Muscle layer of colon (tissue), 2 donors: ENCODE data around the gene PON3.

Experiments
- H3K27ac ChIP-seq: one replicate; pipeline ENCODE4 v1.7.0; 2013; ENCODE audit warnings: low read depth, mild to moderate bottlenecking, low read length, moderate library complexity
- H3K27me3 ChIP-seq, 2 donors: one replicate each; pipeline ENCODE4 v1.7.0; 2013; ENCODE audit warnings: low read length in 2 of 2, mild to moderate bottlenecking in 2 of 2; ENCODE audit not compliant: insufficient read depth in 2 of 2, control insufficient read depth in 1 of 2
- H3K36me3 ChIP-seq: one replicate; pipeline ENCODE4 v1.7.0; 2013; ENCODE audit warnings: mild to moderate bottlenecking, low read length; ENCODE audit not compliant: insufficient read depth
- H3K4me1 ChIP-seq: one replicate; pipeline ENCODE4 v1.7.0; 2013; ENCODE audit warnings: mild to moderate bottlenecking, low read length; ENCODE audit not compliant: insufficient read depth
- H3K4me3 ChIP-seq, 2 donors: one replicate each; pipeline ENCODE4 v1.7.0; 2013; ENCODE audit warnings: low read length in 2 of 2, low read depth in 1 of 2, mild to moderate bottlenecking in 1 of 2, moderate library complexity in 1 of 2
- H3K9ac ChIP-seq: one replicate; pipeline ENCODE4 v1.7.0; 2013; ENCODE audit warnings: low read length
- H3K9me3 ChIP-seq: one replicate; pipeline ENCODE4 v1.7.0; 2013; ENCODE audit warnings: mild to moderate bottlenecking, low read length
- donor health status: abdominal sarcoma.
- donor health status: Adenocarcinoma of cecum.

PON3 gene

DNA sequence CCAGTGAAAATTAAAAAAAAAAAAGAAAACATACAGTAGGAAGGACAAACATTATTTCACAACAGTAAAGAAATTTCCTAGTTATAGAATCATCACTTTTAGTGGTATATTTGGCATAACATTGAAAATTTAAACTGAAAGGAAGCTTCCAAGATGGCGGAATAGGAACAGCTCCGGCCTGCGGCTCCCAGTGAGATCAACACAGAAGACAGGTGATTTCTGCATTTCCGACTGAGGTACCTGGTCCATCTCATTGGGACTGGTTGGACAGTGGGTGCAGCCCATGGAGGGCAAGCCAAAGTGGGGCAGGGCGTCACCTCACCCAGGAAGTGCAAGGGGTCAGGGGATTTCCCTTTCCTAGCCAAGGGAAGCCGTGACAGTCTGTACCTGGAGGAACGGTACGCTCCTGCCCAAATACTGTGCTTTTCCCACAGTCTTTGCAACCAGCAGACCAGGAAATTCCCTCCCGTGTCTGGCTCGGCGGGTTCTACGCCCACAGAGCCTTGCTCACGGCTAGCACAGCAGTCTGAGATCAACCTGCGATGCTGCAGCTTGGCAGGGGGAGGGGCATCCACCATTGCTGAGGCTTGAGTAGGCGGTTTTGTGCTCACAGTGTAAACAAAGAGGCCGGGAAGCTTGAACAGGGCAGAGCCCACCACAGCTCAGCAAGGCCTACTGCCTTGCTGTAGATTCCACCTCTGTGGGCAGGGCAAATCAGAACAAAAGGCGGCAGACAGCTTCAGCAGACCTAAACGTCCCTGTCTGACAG, 19.4 kb downstream of the PON3 start:
- H3K27me3 ChIP-seq = no peaks in the 10 kb centered on the region

DNA sequence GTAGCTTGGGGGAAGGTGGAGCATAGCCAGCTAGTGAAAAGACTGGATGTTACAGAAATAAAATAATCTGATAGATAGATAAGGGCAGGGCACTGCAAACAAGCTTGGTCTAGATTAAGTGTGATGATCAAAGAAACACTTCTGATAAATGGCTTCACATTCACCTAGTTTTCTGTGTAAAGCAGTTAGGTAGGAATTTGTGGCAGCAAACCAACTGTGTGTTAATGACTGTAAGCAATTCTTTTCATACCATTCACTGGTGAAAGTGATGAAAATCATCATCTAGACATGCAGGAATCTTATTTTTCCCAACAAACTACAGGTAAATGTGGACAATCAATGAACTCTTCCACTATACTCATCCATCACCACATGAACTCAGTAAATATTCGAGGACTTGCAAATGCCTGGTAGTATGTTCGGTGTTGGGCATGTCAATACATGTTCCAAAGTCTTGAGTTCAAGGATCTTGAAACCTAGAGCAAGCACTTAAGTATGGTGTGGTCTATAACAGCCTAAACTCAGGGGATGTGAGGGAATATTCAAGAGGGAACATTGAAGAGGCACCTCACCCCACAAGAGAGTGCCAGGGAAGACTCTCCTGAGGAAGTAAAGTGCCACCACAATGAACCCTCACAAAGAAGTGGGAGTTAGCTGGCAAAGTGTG, 20.5 kb downstream of the PON3 start:
- H3K4me3 ChIP-seq = no peak overlapping the region
- H3K4me1 ChIP-seq = no peaks in the 10 kb centered on the region
- no peaks in the 10 kb centered on the region for H3K27me3 ChIP-seq
- no peaks in the 10 kb centered on the region for H3K9me3 ChIP-seq
- no peak overlapping the region for H3K9ac ChIP-seq
- no peak overlapping the region for H3K27ac ChIP-seq
- H3K36me3 ChIP-seq = no peaks in the 10 kb centered on the region

More for the DNA sequence above, 19.4 kb downstream of the PON3 start:
- no peaks in the 10 kb centered on the region for H3K9me3 ChIP-seq
- no peaks in the 10 kb centered on the region for H3K4me1 ChIP-seq
- H3K4me3 ChIP-seq = no peak overlapping the region
- no peaks in the 10 kb centered on the region for H3K36me3 ChIP-seq
- no peak overlapping the region for H3K9ac ChIP-seq
- no peak overlapping the region for H3K27ac ChIP-seq

DNA sequence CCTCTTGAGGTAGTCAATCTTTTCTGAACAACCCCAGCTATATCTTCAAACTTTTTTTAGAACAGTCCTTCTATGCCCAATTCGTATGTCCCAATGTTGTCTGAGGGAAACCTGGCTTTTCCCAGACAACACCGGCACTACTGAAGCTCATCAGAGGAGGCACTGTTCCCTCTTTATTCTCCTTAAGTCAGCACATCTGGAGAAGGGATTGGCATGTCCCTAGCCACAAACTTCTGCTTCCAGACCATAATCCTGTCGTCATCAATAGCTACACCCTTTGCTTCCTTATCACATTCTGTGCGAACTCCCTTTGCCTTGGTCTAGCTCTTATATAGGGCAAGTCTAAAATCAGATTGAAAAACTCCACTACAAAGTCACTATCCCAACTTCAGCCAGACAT, 22.9 kb downstream of the PON3 start:
- H3K9ac ChIP-seq = no peak overlapping the region
- H3K27me3 ChIP-seq = no peaks in the 10 kb centered on the region
- no peaks in the 10 kb centered on the region for H3K4me1 ChIP-seq
- H3K4me3 ChIP-seq = no peak overlapping the region
- H3K27ac ChIP-seq = no peak overlapping the region
- no peaks in the 10 kb centered on the region for H3K9me3 ChIP-seq
- no peaks in the 10 kb centered on the region for H3K36me3 ChIP-seq

DNA sequence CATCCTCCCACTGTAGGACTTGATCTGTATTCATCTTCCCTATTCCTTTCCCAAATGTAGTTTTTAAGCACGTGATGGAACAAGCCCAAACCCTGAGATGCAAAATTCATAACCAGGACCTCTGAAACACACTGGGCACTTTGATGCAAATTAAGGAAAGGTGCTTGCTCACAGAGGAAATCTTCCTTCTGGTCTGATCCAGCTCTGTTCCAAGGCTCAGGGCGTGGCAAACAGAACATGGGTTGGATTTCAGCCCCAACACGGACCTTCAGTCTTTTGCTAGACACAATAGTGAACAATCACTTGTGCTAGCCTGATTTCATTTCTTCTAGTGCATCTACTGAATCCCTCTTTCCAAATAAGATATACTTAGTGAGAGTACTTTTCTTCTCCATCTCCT, 27.9 kb downstream of the PON3 start:
- no peak overlapping the region for H3K4me3 ChIP-seq
- no peak overlapping the region for H3K27ac ChIP-seq
- no peaks in the 10 kb centered on the region for H3K4me1 ChIP-seq
- no peaks in the 10 kb centered on the region for H3K36me3 ChIP-seq
- H3K9me3 ChIP-seq = no peaks in the 10 kb centered on the region
- no peak overlapping the region for H3K9ac ChIP-seq
- no peaks in the 10 kb centered on the region for H3K27me3 ChIP-seq

DNA sequence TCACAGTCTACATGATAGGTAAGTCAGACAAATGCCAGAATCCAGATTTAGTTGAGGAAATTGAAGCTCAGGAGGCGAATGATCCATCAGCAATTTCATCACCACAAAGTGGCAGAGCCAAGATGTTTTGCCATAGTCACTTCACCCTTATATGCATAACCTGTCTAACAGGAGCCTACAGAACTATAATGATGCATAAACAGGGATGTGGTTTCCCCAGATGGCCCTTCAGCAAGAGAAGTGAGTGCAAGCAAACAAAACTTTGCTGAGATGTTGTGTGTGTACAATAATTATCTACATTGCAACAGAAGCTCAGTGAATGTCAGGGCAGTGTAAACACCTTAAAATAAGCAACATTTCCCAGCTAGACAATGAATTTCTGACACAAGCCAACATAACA, 28.6 kb downstream of the PON3 start:
- Histone ChIP-seq H3K4me3 (no peak overlapping the region), H3K9ac (no peak overlapping the region), H3K27me3 (no peaks in the 10 kb centered on the region), H3K27ac (no peak overlapping the region), H3K36me3 (no peaks in the 10 kb centered on the region), H3K4me1 (no peaks in the 10 kb centered on the region), H3K9me3 (no peaks in the 10 kb centered on the region)

DNA sequence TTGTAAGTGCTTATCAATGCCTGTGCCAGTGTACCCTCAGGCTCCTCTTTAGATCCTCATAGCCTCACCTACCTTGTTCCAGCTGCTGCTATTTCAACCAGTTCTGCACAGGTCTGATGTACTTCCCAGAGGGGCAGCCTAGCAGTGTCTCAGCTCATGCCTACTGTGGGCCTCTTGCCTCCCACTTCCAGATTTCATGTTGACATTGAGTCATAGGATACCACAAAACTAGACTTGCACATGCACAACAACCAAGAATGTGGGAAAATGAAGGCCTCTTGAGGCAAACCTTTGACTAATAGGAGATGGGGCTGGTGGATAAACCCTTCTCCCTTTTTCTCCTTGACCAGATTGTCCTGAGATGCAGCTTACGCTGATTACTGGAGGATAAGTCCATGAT, 31.0 kb downstream of the PON3 start:
- Histone ChIP-seq H3K9ac (no peak overlapping the region), H3K9me3 (no peaks in the 10 kb centered on the region), H3K36me3 (no peaks in the 10 kb centered on the region), H3K27ac (no peak overlapping the region), H3K27me3 (no peaks in the 10 kb centered on the region), H3K4me3 (no peak overlapping the region), H3K4me1 (no peaks in the 10 kb centered on the region)

DNA sequence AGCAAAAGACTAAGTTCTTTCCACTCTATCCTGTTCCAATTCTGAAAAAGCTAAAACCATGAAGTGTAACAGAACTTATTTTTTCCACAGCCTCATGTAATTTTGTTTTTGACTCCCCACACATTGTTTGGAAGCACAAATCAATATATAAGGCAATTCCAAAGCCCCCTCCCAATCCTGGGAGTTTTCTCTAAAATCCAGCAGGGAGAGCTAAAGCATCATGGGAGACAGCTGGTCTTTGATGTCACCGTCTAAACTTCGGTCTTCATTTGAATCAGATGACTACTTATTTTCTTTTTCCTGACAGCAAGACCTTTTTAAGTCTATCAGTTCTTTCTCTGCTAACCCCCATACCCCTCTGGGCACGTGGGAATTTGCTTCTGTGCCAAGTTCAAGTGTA, 38.6 kb downstream of the PON3 start:
- Histone ChIP-seq H3K27ac (no peak overlapping the region), H3K4me3 (no peak overlapping the region), H3K9me3 (no peaks in the 10 kb centered on the region), H3K27me3 (no peaks in the 10 kb centered on the region), H3K9ac (no peak overlapping the region), H3K36me3 (no peaks in the 10 kb centered on the region), H3K4me1 (no peaks in the 10 kb centered on the region)

DNA sequence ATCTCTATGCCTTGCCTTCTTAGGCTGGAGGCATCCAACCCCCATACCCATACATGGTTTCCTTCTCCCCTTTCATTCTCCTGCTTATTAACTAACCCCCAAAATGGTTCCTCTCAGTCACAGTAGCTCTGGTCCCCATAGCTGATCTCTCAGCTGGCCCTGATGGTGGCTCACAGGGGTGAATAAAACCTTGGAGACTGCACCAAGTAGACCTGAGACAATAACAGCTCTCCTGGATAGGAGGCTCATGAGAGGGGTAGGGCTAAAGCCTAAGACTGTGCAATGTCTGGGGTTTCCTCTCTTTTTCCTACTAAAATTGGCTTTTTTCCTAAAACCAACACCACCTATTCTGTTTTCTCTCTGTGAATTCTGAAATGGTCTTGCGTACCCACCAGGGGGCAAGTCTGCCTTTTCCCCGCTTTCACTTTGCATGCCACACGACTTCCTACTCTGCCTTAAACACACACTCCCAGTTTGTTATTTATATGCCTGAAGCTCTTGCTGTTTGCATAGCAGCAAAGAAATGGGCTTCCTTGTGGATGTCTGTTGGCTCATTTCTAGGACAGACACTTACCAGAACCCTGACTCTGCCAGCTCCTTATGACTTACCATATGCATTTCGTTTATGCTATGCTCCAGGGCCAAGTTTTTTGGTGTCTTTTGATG, 53.4 kb downstream of the PON3 start:
- Histone ChIP-seq H3K4me1 (no peaks in the 10 kb centered on the region), H3K4me3 (no peak overlapping the region), H3K27ac (no peak overlapping the region), H3K9me3 (no peaks in the 10 kb centered on the region), H3K27me3 (no peaks in the 10 kb centered on the region), H3K9ac (no peak overlapping the region), H3K36me3 (no peaks in the 10 kb centered on the region)

DNA sequence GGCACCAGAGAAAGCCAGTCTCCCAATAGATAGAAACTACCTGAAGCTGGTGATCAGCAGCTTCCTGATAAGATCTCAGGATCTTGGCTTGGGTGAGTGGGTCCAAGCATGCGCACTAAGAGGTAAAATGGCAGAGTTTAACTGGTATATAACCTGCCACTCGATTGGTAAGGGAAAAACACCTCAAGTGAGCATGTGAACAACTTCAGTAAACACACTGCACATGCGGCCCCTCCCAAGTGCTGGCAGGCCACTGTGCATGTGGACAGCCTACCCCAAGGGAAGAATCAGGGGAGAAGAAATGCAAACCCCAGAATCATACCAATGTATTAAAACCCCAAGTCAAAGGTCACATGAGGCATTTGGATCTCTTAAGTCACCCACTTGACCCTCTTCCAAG, 54.1 kb downstream of the PON3 start:
- Histone ChIP-seq H3K9me3 (no peaks in the 10 kb centered on the region), H3K4me3 (no peak overlapping the region), H3K9ac (no peak overlapping the region), H3K27ac (no peak overlapping the region), H3K27me3 (no peaks in the 10 kb centered on the region), H3K36me3 (no peaks in the 10 kb centered on the region), H3K4me1 (no peaks in the 10 kb centered on the region)

DNA sequence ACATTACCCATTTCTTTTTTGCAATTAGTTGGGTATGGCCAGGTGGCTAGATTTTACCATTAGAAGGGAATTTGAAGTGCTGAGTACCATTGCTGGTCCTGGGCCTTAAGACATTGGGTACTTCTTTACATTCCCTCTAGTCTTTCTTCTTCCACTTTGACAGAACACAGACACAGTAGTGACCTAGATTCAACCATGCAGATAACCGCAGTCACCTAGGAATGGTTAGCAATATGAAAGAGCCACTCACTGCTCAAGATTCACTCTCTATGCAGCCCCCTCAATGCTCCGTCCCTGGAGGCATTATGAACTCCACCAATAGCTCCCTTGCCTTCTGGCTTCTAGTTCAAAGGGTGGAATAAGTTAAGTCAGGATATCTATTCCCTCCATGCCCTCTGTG, 55.7 kb downstream of the PON3 start:
- H3K36me3 ChIP-seq = no peaks in the 10 kb centered on the region
- H3K9me3 ChIP-seq = no peaks in the 10 kb centered on the region
- no peak overlapping the region for H3K9ac ChIP-seq
- no peak overlapping the region for H3K27ac ChIP-seq
- no peak overlapping the region for H3K4me3 ChIP-seq
- no peaks in the 10 kb centered on the region for H3K4me1 ChIP-seq
- H3K27me3 ChIP-seq = no peaks in the 10 kb centered on the region

DNA sequence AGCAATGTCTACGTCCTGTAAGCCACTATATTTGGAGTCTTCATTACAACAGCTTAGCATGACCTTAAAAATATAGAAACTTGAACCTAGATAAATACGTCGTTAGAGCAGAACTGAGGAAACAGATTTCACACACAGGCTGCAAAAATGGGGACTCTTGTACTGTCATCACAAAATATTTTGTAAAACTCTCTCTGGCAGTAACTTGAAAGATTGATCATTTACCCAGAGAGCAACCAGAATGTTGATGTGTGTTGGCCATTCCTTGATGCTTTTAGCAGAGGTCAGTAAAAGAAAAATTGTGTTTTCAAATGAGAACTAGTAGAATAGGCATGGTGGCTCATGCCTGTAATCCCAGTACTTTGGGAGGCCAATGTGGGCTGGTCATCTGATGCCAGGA, 57.3 kb downstream of the PON3 start:
- H3K27me3 ChIP-seq = no peaks in the 10 kb centered on the region
- H3K4me3 ChIP-seq = no peak overlapping the region
- H3K27ac ChIP-seq = no peak overlapping the region
- H3K36me3 ChIP-seq = no peaks in the 10 kb centered on the region
- H3K9me3 ChIP-seq = no peaks in the 10 kb centered on the region
- H3K4me1 ChIP-seq = no peaks in the 10 kb centered on the region
- no peak overlapping the region for H3K9ac ChIP-seq
